Body of pancreas (tissue), 4 donors: ENCODE measurements around the gene FLOT1. TPM values are rescaled to one million over a fixed set of nuclear protein-coding genes. Genes with fewer than 3 reads are reported as not detected.

ENCODE experiments used
- ATAC-seq: fragments of 150-250 bp; one replicate; pipeline ENCODE4 v1.9.1; 2016
- DNase-seq, 4 donors: peaks; one replicate each; pipeline ENCODE4 v3.0.0-alpha.2; 2019
- H3K27ac ChIP-seq, 4 donors: fragments of 200-600 bp; sonication (generic); 1 replicate in 3 of 4; 2 replicates in 1 of 4; pipeline versions ENCODE4 v1.5.1 to v1.6.1; 2016 to 2019; ENCODE audit warnings: mild to moderate bottlenecking in 1 of 4, mixed read lengths in 1 of 4, moderate library complexity in 1 of 4
- H3K27me3 ChIP-seq, 2 donors: fragments of 200-600 bp; sonication (generic); one replicate each; pipeline ENCODE4 v1.6.0; 2016; ENCODE audit warnings: mild to moderate bottlenecking in 1 of 2
- H3K36me3 ChIP-seq, 2 donors: fragments of 200-600 bp; sonication (generic); replicated peaks in 1 of 2; 2 replicates each; pipeline ENCODE4 v1.5.1; 2016; ENCODE audit warnings: low read depth in 2 of 2; ENCODE audit not compliant: insufficient read depth in 1 of 2
- H3K4me1 ChIP-seq: fragments of 200-600 bp; sonication (generic); one replicate; pipeline ENCODE4 v1.6.0; 2016
- H3K4me3 ChIP-seq, 2 donors: fragments of 200-600 bp; sonication (generic); 1 replicate in 1 of 2; 2 replicates in 1 of 2; pipeline ENCODE4 v1.5.1; 2016 to 2019
- H3K9me3 ChIP-seq, 3 donors: fragments of 200-600 bp; sonication (generic); 1 replicate in 2 of 3; 2 replicates in 1 of 3; pipeline ENCODE4 v1.5.1; 2016
- POLR2A ChIP-seq, 3 donors: fragments of 450-650 bp; IDR thresholded peaks; one replicate each; pipeline ENCODE4 v1.6.1; 2016; ENCODE audit warnings: antibody characterized with exemption in 3 of 3, mild to moderate bottlenecking in 2 of 3
- WGBS, 2 donors: methylation state at CpG; one replicate each; pipeline ENCODE4 v1.1.5; 2017; 5-methylcytosine and 5-hydroxymethylcytosine counted together
- intact Hi-C: fragments of 100-400 bp; cut with DNase I; formaldehyde crosslinking; loops from one replicate; pipeline ENCODE4 v1.15.1; 2023
- total RNA-seq, 2 donors: library from RNA; depleted of rRNA; stranded (reverse); fragments of >200 nt; gene quantifications; one replicate each; pipeline ENCODE4 v1.1.0, GENCODE V29; 2016
- TF ChIP-seq, protein P1 (sequence below), 7 experiments: fragments of 450-650 bp in 4 of 7; fragments of 200-600 bp in 3 of 7; sonication (generic) in 3 of 7; IDR thresholded peaks; one replicate each; pipeline ENCODE4 v1.5.1; 2016 to 2019; ENCODE audit warnings: antibody characterized with exemption in 7 of 7

FLOT1 gene
- total RNA-seq, 2 donors from 2014 or later, result 70.0 to 82.4 TPM

DNA sequence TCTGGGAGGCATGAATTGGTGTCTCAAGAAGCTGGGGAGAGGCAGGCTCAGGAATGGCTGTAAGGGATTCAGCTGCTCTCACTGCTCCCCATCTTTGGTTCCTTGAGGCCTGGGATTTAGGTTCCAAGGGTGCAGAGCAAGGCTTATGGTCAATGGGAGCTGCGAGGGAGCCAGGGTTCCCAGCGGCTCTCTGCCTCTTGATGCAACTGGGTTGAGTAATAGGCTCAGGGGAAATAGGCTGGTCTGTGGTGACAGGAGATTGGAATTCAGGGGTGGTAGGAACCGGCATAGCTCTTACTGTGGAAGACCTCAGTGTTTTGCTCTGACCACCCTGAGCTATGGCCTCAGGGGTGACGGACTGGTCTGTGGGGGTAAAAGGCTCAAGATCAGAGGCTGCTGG lies 38.7 kb downstream of the FLOT1 start:
- no peak for DNase-seq
- TF ChIP-seq POLR2A (IDR thresholded peaks at IDR 0.05), result no peak
- TF ChIP-seq, protein P1, sequence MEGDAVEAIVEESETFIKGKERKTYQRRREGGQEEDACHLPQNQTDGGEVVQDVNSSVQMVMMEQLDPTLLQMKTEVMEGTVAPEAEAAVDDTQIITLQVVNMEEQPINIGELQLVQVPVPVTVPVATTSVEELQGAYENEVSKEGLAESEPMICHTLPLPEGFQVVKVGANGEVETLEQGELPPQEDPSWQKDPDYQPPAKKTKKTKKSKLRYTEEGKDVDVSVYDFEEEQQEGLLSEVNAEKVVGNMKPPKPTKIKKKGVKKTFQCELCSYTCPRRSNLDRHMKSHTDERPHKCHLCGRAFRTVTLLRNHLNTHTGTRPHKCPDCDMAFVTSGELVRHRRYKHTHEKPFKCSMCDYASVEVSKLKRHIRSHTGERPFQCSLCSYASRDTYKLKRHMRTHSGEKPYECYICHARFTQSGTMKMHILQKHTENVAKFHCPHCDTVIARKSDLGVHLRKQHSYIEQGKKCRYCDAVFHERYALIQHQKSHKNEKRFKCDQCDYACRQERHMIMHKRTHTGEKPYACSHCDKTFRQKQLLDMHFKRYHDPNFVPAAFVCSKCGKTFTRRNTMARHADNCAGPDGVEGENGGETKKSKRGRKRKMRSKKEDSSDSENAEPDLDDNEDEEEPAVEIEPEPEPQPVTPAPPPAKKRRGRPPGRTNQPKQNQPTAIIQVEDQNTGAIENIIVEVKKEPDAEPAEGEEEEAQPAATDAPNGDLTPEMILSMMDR (IDR thresholded peaks at IDR 0.05), result no peak
- Histone ChIP-seq H3K27me3 (no peaks in the 10 kb centered on the region), H3K36me3 (no peaks in the 10 kb centered on the region), H3K27ac (no peak overlapping the region), H3K9me3 (no peaks in the 10 kb centered on the region), H3K4me1 (peaks cover 16% of the 10 kb centered on the region), H3K4me3 (no peak overlapping the region)
- intact Hi-C loops, result no loop called here
- ATAC-seq, result no peak
- WGBS, 2 donors, result 83 to 91% methylated on average over 4 of the region's 4 CpGs

DNA sequence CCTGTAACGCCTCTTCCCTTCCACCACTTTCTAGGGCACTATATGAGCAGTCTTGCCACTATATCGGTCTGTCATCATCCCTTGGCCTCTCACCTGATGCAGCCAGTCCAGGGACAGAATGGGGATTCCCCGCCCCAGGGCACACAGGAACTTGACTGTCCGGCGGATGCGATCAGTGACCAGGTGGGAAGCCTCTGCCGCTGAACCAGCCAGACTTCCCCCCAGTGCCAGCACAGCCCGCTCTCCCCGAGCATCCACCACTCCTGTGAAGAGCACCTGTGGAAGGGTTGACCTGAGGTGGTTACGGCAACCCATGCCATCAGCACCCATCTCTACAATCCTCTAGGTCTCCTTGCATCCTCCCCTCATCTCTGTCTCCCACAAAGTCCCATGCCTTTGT lies 39.5 kb downstream of the FLOT1 start:
- DNase-seq, result no peak
- no peaks in the 10 kb centered on the region for H3K9me3 ChIP-seq
- no peaks in the 10 kb centered on the region for H3K36me3 ChIP-seq
- H3K4me3 ChIP-seq, result no peak overlapping the region
- 95 to 97% methylated on average over 10 of the region's 10 CpGs for WGBS, 2 donors
- intact Hi-C loops, result no loop called here
- no peaks in the 10 kb centered on the region for H3K27me3 ChIP-seq
- peaks cover 14% of the 10 kb centered on the region for H3K4me1 ChIP-seq
- H3K27ac ChIP-seq, result no peak overlapping the region
- TF ChIP-seq POLR2A (IDR thresholded peaks at IDR 0.05), result no peak
- TF ChIP-seq, protein P1 (IDR thresholded peaks at IDR 0.05), result no peak
- ATAC-seq, result no peak

DNA sequence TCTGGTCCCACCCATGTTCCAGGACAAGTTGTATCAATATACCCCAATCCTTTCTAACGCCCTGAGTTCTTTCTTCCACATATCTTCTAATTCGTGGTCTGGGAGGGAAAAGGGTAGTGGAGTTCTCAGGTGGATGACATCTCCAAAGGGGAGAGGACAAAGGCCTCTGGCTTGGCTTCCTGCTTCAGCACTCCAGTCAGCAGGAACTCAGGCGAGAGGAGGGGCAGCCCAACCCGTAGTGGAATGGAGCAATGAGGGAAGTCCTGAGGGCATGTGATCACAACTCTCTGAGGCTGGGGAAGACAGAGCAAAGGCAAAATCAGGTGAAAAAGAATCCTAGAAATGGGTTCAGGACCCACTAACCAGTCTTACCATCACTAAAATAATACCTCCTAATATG lies 42.1 kb downstream of the FLOT1 start:
- Histone ChIP-seq H3K36me3 (no peaks in the 10 kb centered on the region), H3K4me1 (peaks cover 11% of the 10 kb centered on the region), H3K27me3 (no peaks in the 10 kb centered on the region), H3K9me3 (no peaks in the 10 kb centered on the region), H3K27ac (no peak overlapping the region), H3K4me3 (no peak overlapping the region)
- DNase-seq (peak in 1 of 4 donors; percentile 38), ATAC-seq (no peak)
- intact Hi-C loops, result no loop called here
- TF ChIP-seq, protein P1 (IDR thresholded peaks at IDR 0.05), result no peak
- TF ChIP-seq POLR2A (IDR thresholded peaks at IDR 0.05), result no peak
- WGBS, 2 donors, result 61 to 83% methylated on average over 4 of the region's 4 CpGs

DNA sequence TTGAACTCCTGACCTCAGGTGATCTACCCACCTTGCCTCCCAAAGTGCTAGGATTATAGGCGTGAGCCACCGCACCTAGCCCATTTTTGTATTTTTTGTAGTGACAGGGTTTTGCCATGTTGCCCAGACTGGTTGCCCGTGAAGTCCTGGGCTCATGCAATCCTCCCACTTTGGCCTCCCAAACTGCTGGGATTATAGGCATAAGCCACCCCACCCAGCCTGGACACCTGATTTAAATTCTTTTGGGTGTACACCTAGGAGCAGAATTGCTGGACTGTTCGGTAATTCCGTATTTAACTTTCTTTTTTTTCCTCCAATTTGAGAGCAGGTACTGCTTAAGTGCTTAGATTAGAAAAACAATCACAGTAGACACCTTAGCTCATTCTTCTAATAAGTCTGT lies 46.1 kb downstream of the FLOT1 start:
- Histone ChIP-seq H3K9me3 (no peaks in the 10 kb centered on the region), H3K27ac (peak overlapping the region in 3 of 4 donors; percentile 70 to 77 (median 75)), H3K36me3 (no peaks in the 10 kb centered on the region), H3K27me3 (no peaks in the 10 kb centered on the region), H3K4me1 (peaks cover 30% of the 10 kb centered on the region), H3K4me3 (no peak overlapping the region)
- ATAC-seq (no peak), DNase-seq (no peak)
- WGBS, 2 donors, result 93 to 94% methylated on average over 5 of the region's 5 CpGs
- TF ChIP-seq POLR2A (IDR thresholded peaks at IDR 0.05), result no peak
- TF ChIP-seq, protein P1 (IDR thresholded peaks at IDR 0.05), result no peak
- intact Hi-C loops, result no loop called here

DNA sequence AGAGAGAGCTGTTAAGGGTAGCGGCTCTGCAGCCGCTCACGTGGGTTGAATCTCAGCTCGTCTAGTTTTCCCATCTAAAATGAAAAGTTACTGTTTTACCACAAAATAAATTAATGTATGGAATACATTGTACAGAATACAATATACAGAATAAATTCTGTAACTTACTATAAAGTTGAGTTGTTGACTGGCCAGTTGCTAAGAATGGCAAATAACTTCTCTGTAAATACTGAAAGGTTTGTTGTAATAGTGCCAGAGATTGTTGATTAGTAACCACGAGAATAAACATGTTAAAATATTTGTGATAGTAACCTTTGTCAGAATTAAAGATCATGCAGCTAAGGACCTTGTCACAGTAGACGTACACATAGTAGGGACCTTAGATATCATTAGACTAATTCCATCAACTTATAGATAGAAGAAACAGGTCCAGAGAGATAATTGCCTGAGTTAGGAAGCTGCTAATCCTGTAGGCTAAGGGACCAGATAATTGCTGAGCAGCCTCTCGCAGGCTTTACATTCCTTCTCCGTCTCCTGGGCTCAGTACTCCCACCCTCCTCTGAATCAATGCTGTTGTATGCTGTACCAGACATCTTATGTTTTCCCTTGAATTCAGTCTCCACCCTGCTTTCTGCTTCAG lies 51.2 kb downstream of the FLOT1 start:
- DNase-seq (no peak), ATAC-seq (no peak)
- Histone ChIP-seq H3K27ac (peak overlapping the region; percentile 64 to 98 (median 82)), H3K9me3 (no peaks in the 10 kb centered on the region), H3K36me3 (no peaks in the 10 kb centered on the region), H3K27me3 (no peaks in the 10 kb centered on the region), H3K4me3 (peak overlapping the region in 1 of 2 donors; percentile 62), H3K4me1 (peaks cover 66% of the 10 kb centered on the region)
- intact Hi-C loops, result no loop called here
- no peak for TF ChIP-seq POLR2A (IDR thresholded peaks at IDR 0.05)
- TF ChIP-seq, protein P1 (IDR thresholded peaks at IDR 0.05), result no peak
- WGBS, 2 donors, result 9 to 11% methylated on average over 8 of the region's 8 CpGs
